Tibial artery (tissue), 4 donors: ENCODE results near the gene HCRTR1.

ENCODE experiments used
- DNase-seq, 2 donors: peaks; one replicate each; pipeline ENCODE4 v3.0.0-alpha.2; 2019
- H3K27ac ChIP-seq, 2 donors: fragments of 200-600 bp; sonication (generic) in 1 of 2; 1 replicate in 1 of 2; 2 replicates in 1 of 2; pipeline ENCODE4 v1.5.1; 2018 to 2019; ENCODE audit warnings: mild to moderate bottlenecking in 1 of 2
- H3K27me3 ChIP-seq, 2 donors: fragments of 200-600 bp; sonication (generic) in 1 of 2; one replicate each; pipeline versions ENCODE4 v1.5.1 to v1.6.0; 2016 to 2019
- H3K36me3 ChIP-seq, 3 donors: fragments of 200-600 bp; sonication (generic) in 2 of 3; one replicate each; pipeline ENCODE4 v1.5.1; 2016 to 2019; ENCODE audit warnings: mild to moderate bottlenecking in 2 of 3
- H3K4me1 ChIP-seq, 4 donors: fragments of 200-600 bp; sonication (generic) in 2 of 4; 1 replicate in 3 of 4; 2 replicates in 1 of 4; pipeline ENCODE4 v1.5.1; 2016 to 2019
- H3K4me3 ChIP-seq, 2 donors: fragments of 200-600 bp; sonication (generic) in 1 of 2; 1 replicate in 1 of 2; 2 replicates in 1 of 2; pipeline ENCODE4 v1.5.1; 2018 to 2019; ENCODE audit warnings: mild to moderate bottlenecking in 2 of 2
- H3K9me3 ChIP-seq, 3 donors: fragments of 200-600 bp; sonication (generic) in 1 of 3; one replicate each; pipeline ENCODE4 v1.5.1; 2016 to 2019
- CTCF ChIP-seq, 2 experiments: fragments of 200-600 bp in 1 of 2; fragments of 450-650 bp in 1 of 2; IDR thresholded peaks; one replicate each; pipeline ENCODE4 v1.5.1; 2017 to 2019; ENCODE audit warnings: antibody characterized with exemption in 2 of 2, mild to moderate bottlenecking in 1 of 2, moderate library complexity in 1 of 2
- intact Hi-C: fragments of 100-400 bp; cut with DNase I; formaldehyde crosslinking; loops from one replicate; pipeline ENCODE4 v1.15.0; 2023; ENCODE audit warnings: low total_unique reads

The HCRTR1 gene

GRCh38 chr1:31587720-31588423 is 29.6 kb upstream of the HCRTR1 start:
- Histone ChIP-seq H3K4me3 (peak overlapping the region; percentile 3 to 55), H3K27ac (peak overlapping the region; percentile 87 to 91), H3K36me3 (peaks cover 30 to 43% (median 37%) of the 10 kb centered on the region in 3 donors), H3K27me3 (no peaks in the 10 kb centered on the region), H3K9me3 (no peaks in the 10 kb centered on the region), H3K4me1 (peaks cover 0 to 97% (median 79%) of the 10 kb centered on the region in 4 donors)
- TF ChIP-seq CTCF (IDR thresholded peaks at IDR 0.05): peak; percentile 46 to 52
- DNase-seq: peak; percentile 69 to 94
- intact Hi-C loops: no loop called here

DNA sequence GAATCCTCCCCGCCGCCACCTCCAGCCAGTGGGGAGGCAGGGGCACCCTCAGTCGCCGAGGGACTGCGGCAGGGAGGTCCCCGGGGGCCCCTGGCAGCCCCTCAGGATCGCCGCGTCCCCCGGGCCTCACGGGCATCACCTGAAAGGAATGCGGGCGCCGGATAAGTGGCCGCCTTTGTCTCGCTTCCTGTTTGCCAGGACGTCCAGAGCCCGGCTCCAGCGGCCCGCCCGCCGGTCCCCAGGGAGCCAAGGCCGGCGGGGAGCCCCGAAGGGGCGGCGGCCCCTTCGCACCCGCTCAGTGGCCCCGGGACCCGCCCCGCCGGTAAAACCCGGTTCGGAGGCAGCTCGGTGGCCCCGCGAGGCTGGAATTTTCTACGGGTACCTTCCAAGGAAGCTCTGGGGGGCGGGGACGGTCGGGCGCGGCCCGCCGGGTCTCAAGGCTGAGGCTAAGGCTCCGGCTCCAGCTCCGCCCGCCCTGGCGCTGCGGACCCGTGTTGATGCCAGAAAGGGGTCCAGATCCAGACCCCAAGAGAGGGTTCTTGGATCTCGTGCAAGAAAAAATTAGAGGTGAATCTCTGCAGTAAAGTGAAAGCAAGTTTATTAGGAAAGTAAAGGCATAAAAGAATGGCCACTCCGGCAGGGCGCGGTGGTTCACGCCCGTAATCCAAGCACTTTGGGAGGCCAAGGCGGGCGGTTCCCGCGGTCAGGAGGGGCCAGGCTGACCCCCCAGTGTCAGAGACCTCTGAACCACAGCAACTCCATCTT is 28.6 kb upstream of the HCRTR1 start:
- intact Hi-C loops: no loop called here
- Histone ChIP-seq H3K27me3 (no peaks in the 10 kb centered on the region), H3K4me3 (peak overlapping the region; percentile 42 to 55), H3K9me3 (no peaks in the 10 kb centered on the region), H3K27ac (peak overlapping the region; percentile 87 to 91), H3K4me1 (peaks cover 0 to 97% (median 70%) of the 10 kb centered on the region in 4 donors), H3K36me3 (peaks cover 25 to 33% (median 29%) of the 10 kb centered on the region in 3 donors)
- no peak for TF ChIP-seq CTCF (IDR thresholded peaks at IDR 0.05)
- DNase-seq: peak in 1 of 2 donors; percentile 88

GRCh38 chr1:31591425-31592093 is 25.9 kb upstream of the HCRTR1 start:
- H3K4me3 ChIP-seq: no peak overlapping the region
- peaks cover 1 to 10% (median 6%) of the 10 kb centered on the region in 3 donors for H3K36me3 ChIP-seq
- peak in 1 of 2 donors; percentile 83 for DNase-seq
- H3K4me1 ChIP-seq: peaks cover 0 to 73% (median 44%) of the 10 kb centered on the region in 4 donors
- H3K27ac ChIP-seq: peak overlapping the region; percentile 77 to 87
- no peaks in the 10 kb centered on the region for H3K27me3 ChIP-seq
- intact Hi-C loops: no loop called here
- no peaks in the 10 kb centered on the region for H3K9me3 ChIP-seq
- TF ChIP-seq CTCF (IDR thresholded peaks at IDR 0.05): no peak

- H3K36me3 ChIP-seq: peaks cover 0 to 4% (median under 1%) of the 10 kb centered on the region in 3 donors
- no peak overlapping the region for H3K4me3 ChIP-seq
- peaks cover 0 to 67% (median 38%) of the 10 kb centered on the region in 4 donors for H3K4me1 ChIP-seq
- intact Hi-C loops: no loop called here
- H3K27ac ChIP-seq: peak overlapping the region; percentile 77 to 87
- H3K27me3 ChIP-seq: no peaks in the 10 kb centered on the region
- no peak for DNase-seq
- TF ChIP-seq CTCF (IDR thresholded peaks at IDR 0.05): no peak
- no peaks in the 10 kb centered on the region for H3K9me3 ChIP-seq
Observed at GRCh38 chr1:31592132-31592531, 25.4 kb upstream of the HCRTR1 start.

GRCh38 chr1:31593136-31593665 is 24.3 kb upstream of the HCRTR1 start:
- Histone ChIP-seq H3K27me3 (no peaks in the 10 kb centered on the region), H3K36me3 (no peaks in the 10 kb centered on the region), H3K4me3 (no peak overlapping the region), H3K27ac (peak overlapping the region in 1 of 2 donors; percentile 87), H3K4me1 (peaks cover 0 to 57% (median 27%) of the 10 kb centered on the region in 4 donors), H3K9me3 (no peaks in the 10 kb centered on the region)
- no peak for TF ChIP-seq CTCF (IDR thresholded peaks at IDR 0.05)
- DNase-seq: peak in 1 of 2 donors; percentile 59
- intact Hi-C loops: no loop called here
